T-cell (primary cell): ENCODE results near the gene EIF3D. TPM values are rescaled to one million over a fixed set of nuclear protein-coding genes. Genes with fewer than 3 reads are reported as not detected.
A peak's percentile ranks its signal among the peaks of the same experiment; 100 is the strongest.

Experiments
- ATAC-seq, 4 experiments: fragments of 200-7000 bp in 3 of 4; fragments of 150-1000 bp in 1 of 4; cut with Tn5 transposase; replicated peaks in 1 of 4; 1 replicate in 3 of 4; 2 replicates in 1 of 4; pipeline ENCODE4 v1.10.0; 2021; ENCODE audit warnings: moderate library complexity in 3 of 4, mild to moderate bottlenecking in 2 of 4, moderate number of reproducible peaks in 1 of 4
- CTCF ChIA-PET, 2 donors: fragments of 300-600 bp; sonication (Branson Sonifier 250); formaldehyde crosslinking; loops; one replicate each; lab custom pipeline; 2022; ENCODE audit warnings: antibody characterized with exemption in 2 of 2; lab: Charles Lee
- POLR2A ChIA-PET, 2 donors: fragments of 300-600 bp; sonication (Branson Sonifier 250); formaldehyde crosslinking; loops; one replicate each; lab custom pipeline; 2022; ENCODE audit warnings: antibody characterized with exemption in 2 of 2; lab: Charles Lee
- DNase-seq, 35 experiments: peaks; one replicate each; pipeline versions ENCODE4 v3.0.0 to v3.0.0-alpha.2; 2013 to 2023
- H3K27ac ChIP-seq: one replicate; pipeline ENCODE4 v1.5.1; 2013; ENCODE audit warnings: low read length
- H3K27me3 ChIP-seq, 2 experiments: replicated peaks in 1 of 2; 1 replicate in 1 of 2; 2 replicates in 1 of 2; pipeline versions ENCODE4 v1.6.1 to v1.7.0; 2013; ENCODE audit warnings: low read length in 1 of 2, mixed read lengths in 1 of 2; ENCODE audit not compliant: control insufficient read depth in 2 of 2, insufficient read depth in 2 of 2; ENCODE audit errors: extremely low read depth in 1 of 2
- H3K36me3 ChIP-seq, 2 donors: 1 replicate in 1 of 2; 2 replicates in 1 of 2; pipeline versions ENCODE4 v1.6.1 to v1.7.0; 2013; ENCODE audit warnings: low read length in 1 of 2; ENCODE audit not compliant: control insufficient read depth in 2 of 2, insufficient read depth in 1 of 2; ENCODE audit errors: extremely low read depth in 1 of 2
- H3K4me1 ChIP-seq, 2 experiments: 1 replicate in 1 of 2; 2 replicates in 1 of 2; pipeline versions ENCODE4 v1.6.1 to v1.7.0; 2013; ENCODE audit warnings: low read length in 2 of 2, mixed read lengths in 1 of 2; ENCODE audit not compliant: insufficient read depth in 2 of 2, control insufficient read depth in 1 of 2; ENCODE audit errors: extremely low read depth in 1 of 2
- H3K4me3 ChIP-seq, 2 donors: 1 replicate in 1 of 2; 2 replicates in 1 of 2; pipeline versions ENCODE4 v1.5.1 to v1.7.0; 2013; ENCODE audit warnings: mild to moderate bottlenecking in 2 of 2, low read length in 1 of 2, moderate library complexity in 1 of 2; ENCODE audit not compliant: control insufficient read depth in 1 of 2; ENCODE audit errors: extremely low read depth in 1 of 2
- H3K9me3 ChIP-seq: 2 replicates; pipeline ENCODE4 v1.7.0; 2013
- H3K27ac Mint-ChIP-seq, 2 donors: one replicate each; pipeline ENCODE4 v1.8.0; 2020 to 2021; ENCODE audit warnings: mild to moderate bottlenecking in 2 of 2, mixed read lengths in 2 of 2
- H3K27me3 Mint-ChIP-seq, 2 donors: one replicate each; pipeline ENCODE4 v1.8.0; 2021 to 2022; ENCODE audit warnings: mixed read lengths in 2 of 2
- H3K36me3 Mint-ChIP-seq: one replicate; pipeline ENCODE4 v1.8.0; 2021; ENCODE audit warnings: mixed read lengths
- H3K4me1 Mint-ChIP-seq, 3 donors: one replicate each; pipeline ENCODE4 v1.8.0; 2020 to 2022; ENCODE audit warnings: mixed read lengths in 3 of 3, mild to moderate bottlenecking in 1 of 3
- H3K4me3 Mint-ChIP-seq, 3 donors: one replicate each; pipeline ENCODE4 v1.8.0; 2020 to 2022; ENCODE audit warnings: mild to moderate bottlenecking in 3 of 3, mixed read lengths in 3 of 3, moderate library complexity in 3 of 3
- H3K9me3 Mint-ChIP-seq, 3 donors: one replicate each; pipeline ENCODE4 v1.8.0; 2020 to 2022; ENCODE audit warnings: mixed read lengths in 3 of 3
- WGBS: methylation state at CpG from one replicate; pipeline ENCODE4 v1.1.5; 2013; ENCODE audit warnings: missing lambda C conversion rate; ENCODE audit not compliant: insufficient coverage; 5-methylcytosine and 5-hydroxymethylcytosine counted together
- total RNA-seq, 35 experiments: library from RNA in 6 of 35; stranded (reverse) in 6 of 35; fragments of 120-200 nt in 1 of 35; gene quantifications; one replicate each; pipeline versions ENCODE4 v1.2.1 to v1.2.4 and lab custom pipeline; 2013 to 2026

The EIF3D gene
- total RNA-seq (100 to 1,000 TPM; 218 to 273 (median 242) TPM), total RNA-seq (lab: John Stamatoyannopoulos, UW) (237 to 474 (median 299) reads per million in 29 experiments)
- 300 TPM for total RNA-seq (2013)

- CTCF ChIA-PET = interaction anchor here in 1 of 2 donors (0.6 to 0.8 kb wide), 3 partner anchors 19 to 671 kb away, joined by 3 read pairs; no protein-coding TSS in a partner anchor
- Mint-ChIP-seq H3K36me3 (peaks cover 29% of the 10 kb centered on the region), H3K9me3 (no peaks in the 10 kb centered on the region), H3K4me3 (peak within 1 kb of the TSS; percentile 89 to 95 (median 93)), H3K4me1 (peaks cover 20 to 25% (median 23%) of the 10 kb centered on the region in 3 donors), H3K27me3 (no peaks in the 10 kb centered on the region), H3K27ac (peak within 1 kb of the TSS; percentile 99)
- H3K36me3 ChIP-seq = peaks cover 9 to 32% of the 10 kb centered on the region in 2 donors
- POLR2A ChIA-PET = interaction anchor here in 1 of 2 donors (0.5 to 1.2 kb wide), 3 partner anchors 23 to 1199 kb away, joined by 3 to 4 read pairs (median 4); partner anchors contain the start of gene IFT27
- H3K4me1 ChIP-seq = peaks cover 10 to 21% of the 10 kb centered on the region in 2 experiments
- H3K27me3 ChIP-seq = no peaks in the 10 kb centered on the region
- H3K4me3 ChIP-seq = peak within 1 kb of the TSS; percentile 86 to 90
- DNase-seq (peak; percentile 95 to 100 (median 99)), ATAC-seq (peak; percentile 92 to 96 (median 94))
- H3K9me3 ChIP-seq = no peaks in the 10 kb centered on the region
- whole genome bisulfite sequencing = under 1% methylated on average over 80 of the region's 82 CpGs
- H3K27ac ChIP-seq = peak within 1 kb of the TSS; percentile 93
Measured at GRCh38 chr22:36528795-36529751, at the start of gene EIF3D. TSS of gene EIF3D (minus strand) at chr22:36529166. CDS start at chr22:36526121, 3,045 bp downstream.

DNA sequence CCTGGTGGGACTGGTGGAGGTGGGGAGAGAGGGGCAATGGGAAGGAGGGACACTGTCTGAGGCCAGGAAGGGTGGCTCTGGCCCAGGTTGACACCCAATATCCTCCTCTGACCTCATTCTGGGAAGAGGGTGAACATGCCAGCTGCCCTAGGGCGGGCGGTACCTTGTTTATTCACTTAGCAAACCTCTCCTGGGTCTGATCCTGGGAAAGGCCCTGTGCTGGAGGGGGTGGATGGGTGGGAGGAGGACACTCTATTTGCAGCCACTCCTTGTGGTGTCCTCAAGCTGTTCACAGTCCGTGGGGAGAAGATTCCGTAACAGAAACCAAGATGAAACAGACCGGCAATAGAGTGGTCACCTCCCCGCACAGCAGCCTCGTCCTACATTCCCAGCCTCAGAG is 49.7 kb upstream of the EIF3D start:
- WGBS = 83% methylated on average over 5 of the region's 7 CpGs
- ATAC-seq (no peak), DNase-seq (no peak)
- Mint-ChIP-seq H3K9me3 (no peaks in the 10 kb centered on the region), H3K36me3 (no peaks in the 10 kb centered on the region), H3K27me3 (peaks cover 16 to 28% of the 10 kb centered on the region in 2 donors), H3K4me1 (no peaks in the 10 kb centered on the region), H3K27ac (no peak overlapping the region), H3K4me3 (no peak overlapping the region)
- Histone ChIP-seq H3K4me1 (no peaks in the 10 kb centered on the region), H3K9me3 (no peaks in the 10 kb centered on the region), H3K4me3 (no peak overlapping the region), H3K27ac (no peak overlapping the region), H3K36me3 (no peaks in the 10 kb centered on the region), H3K27me3 (peaks cover 0 to 39% of the 10 kb centered on the region in 2 experiments)
- ChIA-PET POLR2A (no interaction called here), CTCF (no interaction called here)

DNA sequence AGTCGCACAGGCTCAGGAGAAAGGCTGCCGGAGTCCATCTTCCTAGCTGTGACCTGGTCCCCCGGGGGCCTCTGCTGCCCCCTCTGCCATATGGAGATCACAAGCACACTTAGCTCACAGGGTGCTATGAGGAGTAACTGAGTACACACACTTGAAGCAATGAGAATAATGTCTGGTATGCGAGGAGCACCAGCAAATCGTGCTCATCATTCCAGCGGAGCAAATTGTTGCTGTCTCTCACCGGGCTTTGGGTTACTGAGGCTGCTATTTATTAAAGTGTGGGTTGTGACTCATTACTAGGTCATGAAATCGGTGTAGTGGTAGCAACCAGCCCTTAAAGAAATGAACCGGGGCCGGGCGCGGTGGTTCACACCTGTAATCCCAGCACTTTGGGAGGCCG is 48.1 kb upstream of the EIF3D start:
- Mint-ChIP-seq H3K4me3 (no peak overlapping the region), H3K4me1 (no peaks in the 10 kb centered on the region), H3K9me3 (no peaks in the 10 kb centered on the region), H3K27me3 (peaks cover 7 to 19% of the 10 kb centered on the region in 2 donors), H3K27ac (no peak overlapping the region), H3K36me3 (no peaks in the 10 kb centered on the region)
- Histone ChIP-seq H3K4me1 (no peaks in the 10 kb centered on the region), H3K27ac (no peak overlapping the region), H3K4me3 (no peak overlapping the region), H3K36me3 (no peaks in the 10 kb centered on the region), H3K9me3 (no peaks in the 10 kb centered on the region), H3K27me3 (peaks cover 0 to 34% of the 10 kb centered on the region in 2 experiments)
- DNase-seq (no peak), ATAC-seq (no peak)
- POLR2A ChIA-PET = no interaction called here
- WGBS = 88% methylated on average over 6 of the region's 13 CpGs
- CTCF ChIA-PET = no interaction called here

DNA sequence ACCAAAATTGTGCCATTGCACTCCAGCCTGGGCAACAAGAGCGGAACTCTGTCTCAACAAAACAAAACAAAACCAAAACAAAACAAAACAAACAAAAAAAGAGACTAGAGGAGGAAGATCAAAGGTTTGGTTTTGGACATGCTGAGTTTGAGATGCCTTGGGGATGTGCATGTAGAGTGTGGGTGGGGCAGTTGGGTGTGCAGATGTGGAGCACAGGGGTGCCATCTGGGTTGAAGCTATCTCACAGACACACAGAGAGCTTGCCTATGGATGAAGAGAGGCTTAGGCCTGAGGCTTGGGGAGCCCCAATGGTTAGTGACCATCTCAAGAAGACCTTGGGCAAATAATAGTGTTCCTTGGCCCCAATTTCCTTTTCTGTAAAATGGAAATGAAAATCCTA is 45.8 kb upstream of the EIF3D start:
- CTCF ChIA-PET = no interaction called here
- WGBS = no CpG with 5 or more reads among the region's 1 CpG
- H3K27me3 Mint-ChIP-seq = peaks cover 5 to 11% of the 10 kb centered on the region in 2 donors
- ATAC-seq (no peak), DNase-seq (no peak)
- Histone ChIP-seq H3K4me3 (no peak overlapping the region), H3K27me3 (peaks cover 0 to 29% of the 10 kb centered on the region in 2 experiments), H3K9me3 (no peaks in the 10 kb centered on the region), H3K36me3 (no peaks in the 10 kb centered on the region), H3K27ac (no peak overlapping the region), H3K4me1 (no peaks in the 10 kb centered on the region)
- POLR2A ChIA-PET = no interaction called here
- no peaks in the 10 kb centered on the region for H3K4me1 Mint-ChIP-seq
- H3K9me3 Mint-ChIP-seq = no peaks in the 10 kb centered on the region
- no peak overlapping the region for H3K27ac Mint-ChIP-seq
- no peak overlapping the region for H3K4me3 Mint-ChIP-seq
- no peaks in the 10 kb centered on the region for H3K36me3 Mint-ChIP-seq

DNA sequence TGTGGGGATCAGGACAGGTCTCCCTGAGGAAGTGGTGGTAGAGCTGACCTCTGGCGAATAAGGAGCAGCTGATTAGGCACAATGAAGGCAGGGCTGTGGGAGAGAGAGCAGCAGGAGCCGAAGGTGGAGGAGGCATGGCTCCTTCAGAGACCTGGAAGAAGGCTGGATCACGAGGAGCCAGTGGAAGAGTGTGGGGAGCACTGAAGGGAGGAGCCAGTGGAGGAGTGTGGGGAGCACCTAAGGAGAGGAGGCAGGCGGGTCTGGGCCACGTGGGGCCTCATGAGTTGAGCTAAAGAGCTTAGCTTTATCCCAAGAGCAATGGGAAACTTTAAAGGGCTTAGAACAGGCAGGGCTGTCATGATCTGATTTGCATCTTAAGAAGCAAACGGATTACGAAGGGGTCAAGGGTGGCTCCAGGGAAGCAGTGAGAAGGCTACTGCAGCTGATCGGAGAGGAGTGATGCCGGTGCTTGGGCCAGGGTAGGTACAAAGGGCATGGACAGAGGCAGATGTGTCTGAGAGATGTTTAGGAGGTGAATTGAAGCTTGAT is 44.9 kb upstream of the EIF3D start:
- Mint-ChIP-seq H3K27ac (no peak overlapping the region), H3K4me3 (no peak overlapping the region), H3K4me1 (no peaks in the 10 kb centered on the region), H3K27me3 (peaks cover 7 to 12% of the 10 kb centered on the region in 2 donors), H3K9me3 (no peaks in the 10 kb centered on the region), H3K36me3 (no peaks in the 10 kb centered on the region)
- no peak overlapping the region for H3K27ac ChIP-seq
- POLR2A ChIA-PET = no interaction called here
- H3K36me3 ChIP-seq = no peaks in the 10 kb centered on the region
- peaks cover 0 to 28% of the 10 kb centered on the region in 2 experiments for H3K27me3 ChIP-seq
- H3K4me3 ChIP-seq = no peak overlapping the region
- CTCF ChIA-PET = no interaction called here
- 65% methylated on average over 8 of the region's 9 CpGs for WGBS
- ATAC-seq = no peak
- H3K4me1 ChIP-seq = no peaks in the 10 kb centered on the region
- DNase-seq = no peak
- H3K9me3 ChIP-seq = no peaks in the 10 kb centered on the region

DNA sequence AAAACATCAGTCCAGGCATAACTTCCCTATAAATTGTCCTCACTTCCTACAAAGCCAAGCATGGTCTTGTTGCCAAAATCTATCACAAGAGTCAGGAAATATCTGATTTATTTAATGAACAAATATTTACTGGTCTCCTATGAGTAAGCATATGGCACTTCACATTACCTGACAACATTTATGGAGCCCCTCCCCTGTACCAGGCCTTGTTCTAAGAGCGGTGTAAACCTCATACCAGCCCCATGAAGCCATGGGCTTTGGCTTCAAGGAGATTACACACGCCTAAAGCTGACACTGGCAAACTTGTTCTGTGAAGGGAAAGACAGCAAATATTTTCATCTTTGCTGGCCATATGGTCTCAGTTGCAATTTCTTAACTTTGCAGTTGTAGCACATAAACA is 43.0 kb upstream of the EIF3D start:
- H3K9me3 ChIP-seq = no peaks in the 10 kb centered on the region
- H3K36me3 ChIP-seq = no peaks in the 10 kb centered on the region
- peaks cover 12 to 26% of the 10 kb centered on the region in 2 donors for H3K27me3 Mint-ChIP-seq
- H3K27ac Mint-ChIP-seq = no peak overlapping the region
- H3K36me3 Mint-ChIP-seq = no peaks in the 10 kb centered on the region
- POLR2A ChIA-PET = interaction anchor here in 1 of 2 donors (0.6 to 0.7 kb wide), 2 partner anchors 27 to 189 kb away, joined by 3 to 8 read pairs; no protein-coding TSS in a partner anchor
- no peak overlapping the region for H3K27ac ChIP-seq
- H3K4me3 ChIP-seq = no peak overlapping the region
- ATAC-seq (no peak), DNase-seq (no peak)
- H3K9me3 Mint-ChIP-seq = no peaks in the 10 kb centered on the region
- no peak overlapping the region for H3K4me3 Mint-ChIP-seq
- H3K4me1 ChIP-seq = no peaks in the 10 kb centered on the region
- H3K27me3 ChIP-seq = peaks cover 0 to 26% of the 10 kb centered on the region in 2 experiments
- CTCF ChIA-PET = no interaction called here
- no peaks in the 10 kb centered on the region for H3K4me1 Mint-ChIP-seq
- no CpG with 5 or more reads among the region's 2 CpGs for WGBS
